DND-41 (cell line): ENCODE results near the gene RNF167.
A peak's percentile ranks its signal among the peaks of the same experiment; 100 is the strongest.
"Not testable (repeated sequence)": the region's sequence is repeated elsewhere in the genome, so short reads cannot be mapped to it uniquely, and the experiment has no call there.

ENCODE experiments used
- ATAC-seq: fragments of 200-7000 bp; cut with Tn5 transposase; 3 replicates; pipeline ENCODE4 v1.9.1; 2021; ENCODE audit warnings: low read depth; ENCODE audit not compliant: insufficient read depth
- DNase-seq: peaks from one replicate; pipeline ENCODE4 v3.0.0-alpha.2; 2020
- H2AFZ ChIP-seq: 2 replicates; pipeline ENCODE4 v1.6.0; 2012; ENCODE audit warnings: low read depth, low read length
- H3K27ac ChIP-seq: 2 replicates; pipeline ENCODE4 v1.5.1; 2012; ENCODE audit warnings: low read length, inconsistent platforms
- H3K27me3 ChIP-seq: fragments of 200-600 bp; sonication (generic); 2 replicates; pipeline ENCODE4 v1.6.0; 2012; ENCODE audit warnings: low read length, mild to moderate bottlenecking, inconsistent platforms; ENCODE audit not compliant: insufficient read depth, poor library complexity
- H3K36me3 ChIP-seq: 2 replicates; pipeline ENCODE4 v1.5.1; 2012; ENCODE audit warnings: low read length, inconsistent platforms; ENCODE audit not compliant: insufficient read depth
- H3K4me1 ChIP-seq: 2 replicates; pipeline ENCODE4 v1.5.1; 2012; ENCODE audit warnings: mild to moderate bottlenecking, low read length; ENCODE audit not compliant: insufficient read depth
- H3K4me2 ChIP-seq: 2 replicates; pipeline ENCODE4 v1.6.0; 2012; ENCODE audit warnings: mild to moderate bottlenecking, moderate library complexity, low read length, inconsistent platforms; ENCODE audit not compliant: insufficient read depth
- H3K4me3 ChIP-seq, 2 experiments: fragments of 200-600 bp in 1 of 2; shearing (Covaris generic) in 1 of 2; 2 replicates each; pipeline ENCODE4 v1.5.1; 2012 to 2016; ENCODE audit warnings: inconsistent platforms in 2 of 2, low read length in 2 of 2, mild to moderate bottlenecking in 2 of 2, low read depth in 1 of 2, moderate library complexity in 1 of 2
- H3K79me2 ChIP-seq: 2 replicates; pipeline ENCODE4 v1.6.0; 2012; ENCODE audit warnings: low read length, inconsistent platforms; ENCODE audit not compliant: insufficient read depth
- H3K9ac ChIP-seq: 2 replicates; pipeline ENCODE4 v1.6.0; 2012; ENCODE audit warnings: low read depth, mild to moderate bottlenecking, inconsistent platforms, low read length, moderate library complexity
- H3K9me3 ChIP-seq: 2 replicates; pipeline ENCODE4 v1.5.1; 2012; ENCODE audit warnings: low read length, moderate library complexity, mild to moderate bottlenecking, inconsistent platforms; ENCODE audit not compliant: insufficient read depth, severe bottlenecking
- H4K20me1 ChIP-seq: 2 replicates; pipeline ENCODE4 v1.6.0; 2012; ENCODE audit warnings: low read length; ENCODE audit not compliant: insufficient read depth
- EZH2 ChIP-seq: IDR thresholded peaks from 3 replicates; pipeline ENCODE4 v1.6.1; 2012; ENCODE audit warnings: borderline replicate concordance, low read depth, mild to moderate bottlenecking, moderate library complexity, low read length, inconsistent platforms; ENCODE audit not compliant: severe bottlenecking
- TF ChIP-seq, protein P1 (sequence below): IDR thresholded peaks from 2 replicates; pipeline ENCODE4 v1.5.1; 2012; ENCODE audit warnings: borderline replicate concordance, low read length, moderate library complexity, mild to moderate bottlenecking; ENCODE audit not compliant: poor library complexity, severe bottlenecking; ENCODE audit errors: extremely low read depth

The RNF167 gene

DNA sequence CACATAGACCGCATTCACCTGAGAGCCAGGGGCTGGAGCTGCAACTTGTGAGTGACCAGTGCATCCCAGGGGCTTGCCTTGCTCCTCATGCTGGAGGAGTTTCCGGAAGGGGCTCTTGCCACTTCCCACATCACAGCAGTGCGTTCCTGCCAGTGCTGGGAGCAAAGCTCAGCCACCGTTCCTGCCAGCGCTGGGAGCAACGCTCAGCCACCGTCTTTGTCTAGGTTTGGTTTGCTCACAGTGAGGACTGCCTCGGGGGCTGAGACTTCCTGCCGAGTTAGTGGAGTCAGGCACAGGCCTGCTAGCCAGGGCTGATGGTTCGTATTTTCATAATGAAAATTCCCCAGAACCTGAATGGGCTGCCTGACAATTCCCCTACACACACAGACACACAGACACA is 31.8 kb upstream of the RNF167 start:
- Histone ChIP-seq H3K27ac (no peak overlapping the region), H3K4me2 (no peak overlapping the region), H4K20me1 (no peaks in the 10 kb centered on the region), H3K9ac (no peak overlapping the region), H3K4me3 (no peak overlapping the region), H2AFZ (no peak overlapping the region), H3K79me2 (no peaks in the 10 kb centered on the region), H3K9me3 (no peaks in the 10 kb centered on the region), H3K4me1 (peaks cover 8% of the 10 kb centered on the region), H3K36me3 (no peaks in the 10 kb centered on the region), H3K27me3 (no peaks in the 10 kb centered on the region)
- DNase-seq (no peak), ATAC-seq (no peak)
- no peak for TF ChIP-seq EZH2
- TF ChIP-seq, protein P1, sequence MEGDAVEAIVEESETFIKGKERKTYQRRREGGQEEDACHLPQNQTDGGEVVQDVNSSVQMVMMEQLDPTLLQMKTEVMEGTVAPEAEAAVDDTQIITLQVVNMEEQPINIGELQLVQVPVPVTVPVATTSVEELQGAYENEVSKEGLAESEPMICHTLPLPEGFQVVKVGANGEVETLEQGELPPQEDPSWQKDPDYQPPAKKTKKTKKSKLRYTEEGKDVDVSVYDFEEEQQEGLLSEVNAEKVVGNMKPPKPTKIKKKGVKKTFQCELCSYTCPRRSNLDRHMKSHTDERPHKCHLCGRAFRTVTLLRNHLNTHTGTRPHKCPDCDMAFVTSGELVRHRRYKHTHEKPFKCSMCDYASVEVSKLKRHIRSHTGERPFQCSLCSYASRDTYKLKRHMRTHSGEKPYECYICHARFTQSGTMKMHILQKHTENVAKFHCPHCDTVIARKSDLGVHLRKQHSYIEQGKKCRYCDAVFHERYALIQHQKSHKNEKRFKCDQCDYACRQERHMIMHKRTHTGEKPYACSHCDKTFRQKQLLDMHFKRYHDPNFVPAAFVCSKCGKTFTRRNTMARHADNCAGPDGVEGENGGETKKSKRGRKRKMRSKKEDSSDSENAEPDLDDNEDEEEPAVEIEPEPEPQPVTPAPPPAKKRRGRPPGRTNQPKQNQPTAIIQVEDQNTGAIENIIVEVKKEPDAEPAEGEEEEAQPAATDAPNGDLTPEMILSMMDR = no peak

DNA sequence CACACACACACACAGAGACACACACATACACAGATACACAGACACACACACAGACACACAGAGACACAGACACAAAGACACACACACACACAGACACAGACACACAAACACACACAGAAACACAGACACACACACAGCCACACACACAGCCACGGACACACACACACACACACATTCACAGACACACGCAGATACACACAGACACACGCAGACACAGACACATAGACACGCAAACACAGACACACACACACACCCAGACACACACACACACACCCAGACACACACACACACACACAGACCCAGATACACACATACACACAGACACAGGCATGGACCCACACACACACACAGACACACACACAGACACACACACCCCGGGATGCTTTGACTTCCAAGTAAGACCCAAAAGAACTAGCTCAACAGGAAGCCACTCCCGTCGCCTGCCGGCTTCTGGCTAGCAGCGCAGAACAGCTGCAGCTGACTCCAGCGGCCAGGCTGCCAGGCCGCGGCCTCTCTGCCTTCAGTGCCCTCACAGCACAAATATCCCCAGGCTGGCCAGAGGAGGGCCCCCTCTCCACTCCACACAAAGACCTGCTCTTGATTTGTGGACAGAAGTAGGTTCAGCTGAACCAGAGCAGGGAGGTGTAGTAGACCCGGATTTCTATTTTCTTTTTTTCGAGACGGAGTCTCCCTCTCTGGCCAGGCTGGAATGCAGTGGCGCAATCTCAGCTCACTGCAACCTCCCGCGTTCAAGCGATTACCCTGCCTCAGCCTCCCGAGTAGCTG is 31.2 kb upstream of the RNF167 start:
- Histone ChIP-seq H3K36me3 (no peaks in the 10 kb centered on the region), H2AFZ (no peak overlapping the region), H3K27me3 (no peaks in the 10 kb centered on the region), H3K27ac (no peak overlapping the region), H3K4me2 (no peak overlapping the region), H3K9me3 (no peaks in the 10 kb centered on the region), H4K20me1 (no peaks in the 10 kb centered on the region), H3K9ac (no peak overlapping the region), H3K4me1 (peaks cover 2% of the 10 kb centered on the region), H3K4me3 (no peak overlapping the region), H3K79me2 (no peaks in the 10 kb centered on the region)
- DNase-seq (peak; percentile 61), ATAC-seq (peak; percentile 85)
- TF ChIP-seq, protein P1 = peak; percentile 57
- no peak for TF ChIP-seq EZH2

DNA sequence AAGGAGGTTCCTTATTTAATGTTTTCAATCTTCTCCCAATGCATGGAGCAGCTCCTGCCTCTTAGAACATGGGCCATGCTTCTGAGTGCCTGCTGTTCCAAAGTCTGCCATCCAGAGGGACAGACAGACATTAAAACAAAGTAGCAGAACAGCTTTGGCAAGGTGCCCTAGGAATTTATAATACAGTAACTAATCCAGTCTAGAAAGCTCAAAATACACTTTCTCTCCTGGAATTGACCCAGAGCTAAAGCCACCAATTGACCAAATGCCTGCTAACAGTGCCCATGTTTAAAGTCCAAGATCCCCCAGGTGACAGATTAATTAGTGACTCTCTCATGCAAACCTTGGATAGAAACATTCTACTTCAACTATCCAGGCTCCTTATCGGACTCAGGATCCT is 26.1 kb upstream of the RNF167 start:
- ATAC-seq (no peak), DNase-seq (no peak)
- TF ChIP-seq EZH2 = no peak
- TF ChIP-seq, protein P1 = no peak
- H2AFZ ChIP-seq = no peak overlapping the region
- no peaks in the 10 kb centered on the region for H3K9me3 ChIP-seq
- no peaks in the 10 kb centered on the region for H3K4me1 ChIP-seq
- H3K27ac ChIP-seq = no peak overlapping the region
- no peaks in the 10 kb centered on the region for H3K27me3 ChIP-seq
- no peak overlapping the region for H3K9ac ChIP-seq
- no peak overlapping the region for H3K4me2 ChIP-seq
- H3K36me3 ChIP-seq = no peaks in the 10 kb centered on the region
- no peaks in the 10 kb centered on the region for H3K79me2 ChIP-seq
- no peak overlapping the region for H3K4me3 ChIP-seq
- H4K20me1 ChIP-seq = no peaks in the 10 kb centered on the region

DNA sequence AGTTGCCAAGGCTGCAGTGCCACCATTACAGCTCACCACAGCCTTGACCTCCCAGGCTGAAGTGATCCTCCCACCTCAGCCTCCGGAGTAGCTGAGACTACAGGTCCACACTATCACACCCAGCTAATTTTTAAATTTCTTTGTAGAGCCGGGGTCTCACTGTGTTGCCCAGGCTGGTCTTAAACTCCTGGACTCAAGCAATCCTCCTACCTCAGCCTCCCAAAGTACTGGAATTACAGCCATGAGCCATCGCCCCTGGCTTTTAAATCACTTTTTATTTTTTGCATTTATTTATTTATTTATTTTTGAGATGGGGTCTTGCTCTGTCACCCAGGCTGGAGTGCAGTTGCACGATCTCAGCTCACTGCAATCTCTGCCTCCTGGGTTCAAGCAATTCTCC is 25.5 kb upstream of the RNF167 start:
- not testable (repeated sequence) for H2AFZ ChIP-seq, H4K20me1 ChIP-seq, H3K36me3 ChIP-seq, H3K9ac ChIP-seq, H3K27ac ChIP-seq, H3K4me1 ChIP-seq, H3K9me3 ChIP-seq, H3K4me3 ChIP-seq, H3K27me3 ChIP-seq, DNase-seq, H3K4me2 ChIP-seq, H3K79me2 ChIP-seq, ATAC-seq
